HG03469 (cell line): ENCODE results near the gene PFKM.

ENCODE experiments used
- ATAC-seq: cut with Tn5 transposase; IDR thresholded peaks from one replicate; pipeline ENCODE4 v1.9.1; 2021; ENCODE audit warnings: mild to moderate bottlenecking, moderate library complexity, moderate number of reproducible peaks; ENCODE audit not compliant: unreplicated experiment

Gene PFKM

GRCh38 chr12:48119078-48119833 lies at the start of gene PFKM:
Gene PFKM (plus strand): TSS chr12:48119364. CDS start chr12:48122775, 3,411 bp downstream.
- ATAC-seq = peak; percentile 98

GRCh38 chr12:48070033-48070432 lies 49.1 kb upstream of the PFKM start:
- ATAC-seq = no peak

GRCh38 chr12:48070731-48071130 lies 48.4 kb upstream of the PFKM start:
- ATAC-seq = no peak

GRCh38 chr12:48071808-48072207 lies 47.4 kb upstream of the PFKM start:
- ATAC-seq = no peak

GRCh38 chr12:48072266-48072665 lies 46.9 kb upstream of the PFKM start:
- no peak for ATAC-seq

GRCh38 chr12:48074266-48074665 lies 44.9 kb upstream of the PFKM start:
- no peak for ATAC-seq

GRCh38 chr12:48075832-48076231 lies 43.3 kb upstream of the PFKM start:
- ATAC-seq = no peak

GRCh38 chr12:48077111-48077510 lies 42.1 kb upstream of the PFKM start:
- no peak for ATAC-seq

- no peak for ATAC-seq
These were observed 40.3 kb upstream of the PFKM start for GRCh38 chr12:48078901-48079300.

- no peak for ATAC-seq
These were observed 38.9 kb upstream of the PFKM start for GRCh38 chr12:48080285-48080684.

- no peak for ATAC-seq
These were observed 38.3 kb upstream of the PFKM start for GRCh38 chr12:48080821-48081220.

- no peak for ATAC-seq
These were observed 35.1 kb upstream of the PFKM start for GRCh38 chr12:48084066-48084465.

GRCh38 chr12:48084841-48085460 lies 34.2 kb upstream of the PFKM start:
- no peak for ATAC-seq

- ATAC-seq = no peak
These were observed 32.8 kb upstream of the PFKM start for GRCh38 chr12:48086327-48086726.

GRCh38 chr12:48092611-48093010 lies 26.6 kb upstream of the PFKM start:
- no peak for ATAC-seq

- no peak for ATAC-seq
These were observed 14.6 kb upstream of the PFKM start for GRCh38 chr12:48104531-48104930.

GRCh38 chr12:48105321-48105866 lies 13.8 kb upstream of the PFKM start:
- peak; percentile 16 for ATAC-seq

- peak; percentile 35 for ATAC-seq
These were observed 13.1 kb upstream of the PFKM start, which contains the start of gene SENP1 for GRCh38 chr12:48105867-48106680. Gene SENP1 (minus strand): TSS chr12:48106079. CDS start chr12:48101472, 4,607 bp downstream.

GRCh38 chr12:48106681-48107613 lies 12.2 kb upstream of the PFKM start:
- ATAC-seq = no peak

GRCh38 chr12:48109424-48109823 lies 9.7 kb upstream of the PFKM start:
- ATAC-seq = no peak
